Liver (tissue), 9 donors: ENCODE measurements around the gene GRID1. TPM values are rescaled to one million over a fixed set of nuclear protein-coding genes. Genes with fewer than 3 reads are reported as not detected.

Experiments
- DNase-seq: peaks from one replicate; pipeline ENCODE4 v3.0.0-alpha.2; 2017; ENCODE audit warnings: low spot score
- H3K27ac ChIP-seq, 2 donors: one replicate each; pipeline ENCODE4 v1.7.0; 2013; ENCODE audit warnings: inconsistent platforms in 2 of 2, low read length in 2 of 2, control low read depth in 1 of 2, low read depth in 1 of 2, mild to moderate bottlenecking in 1 of 2
- H3K27me3 ChIP-seq, 4 donors: one replicate each; pipeline versions ENCODE4 v1.6.1 to v1.7.0; 2013; ENCODE audit warnings: low read length in 3 of 4, inconsistent platforms in 1 of 4, mild to moderate bottlenecking in 1 of 4, moderate library complexity in 1 of 4; ENCODE audit not compliant: control insufficient read depth in 4 of 4, insufficient read depth in 4 of 4
- H3K36me3 ChIP-seq, 4 donors: one replicate each; pipeline versions ENCODE4 v1.6.1 to v1.7.0; 2013; ENCODE audit warnings: low read length in 3 of 4, mild to moderate bottlenecking in 3 of 4, low read depth in 1 of 4, moderate library complexity in 1 of 4; ENCODE audit not compliant: control insufficient read depth in 4 of 4, insufficient read depth in 3 of 4
- H3K4me1 ChIP-seq, 4 donors: one replicate each; pipeline versions ENCODE4 v1.6.1 to v1.7.0; 2013; ENCODE audit warnings: low read length in 3 of 4, mild to moderate bottlenecking in 3 of 4, moderate library complexity in 1 of 4; ENCODE audit not compliant: control insufficient read depth in 4 of 4, insufficient read depth in 4 of 4
- H3K4me3 ChIP-seq, 3 donors: one replicate each; pipeline versions ENCODE4 v1.6.1 to v1.7.0; 2013; ENCODE audit warnings: low read length in 3 of 3, control low read depth in 1 of 3, low read depth in 1 of 3, mild to moderate bottlenecking in 1 of 3
- H3K9ac ChIP-seq, 2 donors: one replicate each; pipeline ENCODE4 v1.7.0; 2013; ENCODE audit warnings: low read length in 2 of 2, mild to moderate bottlenecking in 2 of 2, moderate library complexity in 2 of 2, control low read depth in 1 of 2, low read depth in 1 of 2
- H3K9me3 ChIP-seq, 4 donors: one replicate each; pipeline versions ENCODE4 v1.6.1 to v1.7.0; 2013; ENCODE audit warnings: low read length in 3 of 4; ENCODE audit not compliant: control insufficient read depth in 4 of 4
- ATF3 ChIP-seq: IDR thresholded peaks from 2 replicates; pipeline ENCODE4 v1.6.1; 2016; ENCODE audit warnings: antibody characterized with exemption
- CTCF ChIP-seq: fragments of 150-350 bp; IDR thresholded peaks from 2 replicates; pipeline ENCODE4 v1.5.1; 2017; ENCODE audit warnings: improper control_type of control experiment, low read depth, low read length; ENCODE audit not compliant: missing input control
- EGR1 ChIP-seq, 2 donors: IDR thresholded peaks; 2 replicates each; pipeline ENCODE4 v1.6.1; 2016 to 2018; ENCODE audit warnings: antibody characterized with exemption in 2 of 2, low read depth in 2 of 2
- FOXA2 ChIP-seq: IDR thresholded peaks from 2 replicates; pipeline ENCODE4 v1.6.1; 2016; ENCODE audit warnings: antibody characterized with exemption
- GABPA ChIP-seq, 2 donors: IDR thresholded peaks in 1 of 2; conservative IDR thresholded peaks in 1 of 2; 2 replicates each; pipeline ENCODE4 v1.6.1; 2016; ENCODE audit warnings: antibody characterized with exemption in 2 of 2, mild to moderate bottlenecking in 1 of 2, moderate library complexity in 1 of 2
- HNF4A ChIP-seq, 2 donors: conservative IDR thresholded peaks; 2 replicates each; pipeline ENCODE4 v1.6.1; 2016; ENCODE audit warnings: antibody characterized with exemption in 2 of 2, mild to moderate bottlenecking in 2 of 2
- HNF4G ChIP-seq: IDR thresholded peaks from 2 replicates; pipeline ENCODE4 v1.6.1; 2016; ENCODE audit warnings: antibody characterized with exemption
- JUND ChIP-seq, 2 donors: IDR thresholded peaks; 2 replicates each; pipeline ENCODE4 v1.6.1; 2016; ENCODE audit warnings: antibody characterized with exemption in 2 of 2
- MAX ChIP-seq: IDR thresholded peaks from 2 replicates; pipeline ENCODE4 v1.6.1; 2016; ENCODE audit warnings: antibody characterized with exemption
- NR2F2 ChIP-seq: IDR thresholded peaks from 2 replicates; pipeline ENCODE4 v1.6.1; 2016; ENCODE audit warnings: antibody characterized with exemption
- RAD21 ChIP-seq, 2 donors: IDR thresholded peaks; 2 replicates each; pipeline ENCODE4 v1.6.1; 2016; ENCODE audit warnings: antibody characterized with exemption in 2 of 2, mild to moderate bottlenecking in 2 of 2
- REST ChIP-seq: IDR thresholded peaks from 2 replicates; pipeline ENCODE4 v1.6.1; 2016; ENCODE audit warnings: antibody characterized with exemption, mild to moderate bottlenecking
- RXRA ChIP-seq, 2 donors: IDR thresholded peaks; 2 replicates each; pipeline ENCODE4 v1.6.1; 2017 to 2018; ENCODE audit warnings: antibody characterized with exemption in 2 of 2, mild to moderate bottlenecking in 1 of 2
- SP1 ChIP-seq: IDR thresholded peaks from 2 replicates; pipeline ENCODE4 v1.6.1; 2018; ENCODE audit warnings: antibody characterized with exemption, mild to moderate bottlenecking
- TAF1 ChIP-seq: conservative IDR thresholded peaks from 2 replicates; pipeline ENCODE4 v1.6.1; 2016; ENCODE audit warnings: antibody characterized with exemption, mild to moderate bottlenecking
- WGBS: extraction: QIAGEN DNeasy Blood & Tissue Kit; methylation state at CpG from one replicate; pipeline ENCODE4 v1.1.7; 2013; 5-methylcytosine and 5-hydroxymethylcytosine counted together
- polyA plus RNA-seq, 2 donors: library from polyadenylated mRNA; stranded (reverse) in 1 of 2; unstranded in 1 of 2; fragments of 200-250 nt in 1 of 2; fragments of >200 nt in 1 of 2; fragmentation: Nextera tagmentation in 1 of 2; extraction: Ambion mirVana in 1 of 2; gene quantifications; one replicate each; pipeline versions ENCODE4 v1.2.1 to v1.2.3, GENCODE V29; 2013 to 2015
- total RNA-seq, 2 donors: library from RNA; depleted of rRNA; stranded (reverse); fragments of >200 nt; gene quantifications; one replicate each; pipeline ENCODE4 v1.2.3, GENCODE V29; 2014
- donor health status: healthy.
- donor health status: healthy.
- donor health status: healthy.
- donor health status: healthy.
- donor health status: healthy.

The GRID1 gene
- total and polyA plus RNA-seq, 4 donors: 0.09 to 0.17 (median 0.14) TPM; not detected in 1

- Histone ChIP-seq H3K4me1 (no peaks in the 10 kb centered on the region), H3K9me3 (no peaks in the 10 kb centered on the region), H3K27ac (no peak overlapping the region), H3K9ac (no peak overlapping the region), H3K4me3 (no peak overlapping the region), H3K36me3 (no peaks in the 10 kb centered on the region), H3K27me3 (peaks cover 0 to 4% (median 0%) of the 10 kb centered on the region in 4 donors)
- TF ChIP-seq JUND (IDR thresholded peaks at IDR 0.05): no peak
- no peak for TF ChIP-seq TAF1
- TF ChIP-seq SP1: no peak
- no peak for TF ChIP-seq HNF4A (conservative IDR thresholded peaks at IDR 0.05)
- no peak for TF ChIP-seq GABPA (IDR thresholded peaks at IDR 0.05 in 1 of 2, conservative IDR thresholded peaks at IDR 0.05 in 1 of 2)
- no peak for TF ChIP-seq RXRA (IDR thresholded peaks at IDR 0.05)
- no peak for TF ChIP-seq NR2F2
- no peak for TF ChIP-seq HNF4G
- no peak for TF ChIP-seq ATF3
- TF ChIP-seq CTCF: no peak
- no peak for TF ChIP-seq MAX
- no peak for TF ChIP-seq FOXA2
- TF ChIP-seq RAD21 (IDR thresholded peaks at IDR 0.05): no peak
- TF ChIP-seq REST: no peak
- 64% methylated on average over 8 of the region's 8 CpGs for WGBS
- DNase-seq: no peak
These were observed 147.3 kb downstream of the GRID1 start for GRCh38 chr10:86219271-86219670.

GRCh38 chr10:86218842-86219241 is 147.8 kb downstream of the GRID1 start:
- Histone ChIP-seq H3K4me3 (no peak overlapping the region), H3K4me1 (no peaks in the 10 kb centered on the region), H3K27ac (no peak overlapping the region), H3K27me3 (peaks cover 0 to 4% (median 0%) of the 10 kb centered on the region in 4 donors), H3K9me3 (no peaks in the 10 kb centered on the region), H3K36me3 (no peaks in the 10 kb centered on the region), H3K9ac (no peak overlapping the region)
- DNase-seq: no peak
- TF ChIP-seq SP1 (no peak), HNF4G (no peak), EGR1 (IDR thresholded peaks at IDR 0.05; ENCODE audit: low read depth in 2 of 2) (no peak)
- WGBS: 93% methylated on average over 5 of the region's 5 CpGs
